ENCODE measurements around the gene CACNA1C. TPM values are rescaled to one million over a fixed set of nuclear protein-coding genes. Genes with fewer than 3 reads are reported as not detected.

CACNA1C gene
- total RNA-seq, 1 donor = 16.6 TPM

DNA sequence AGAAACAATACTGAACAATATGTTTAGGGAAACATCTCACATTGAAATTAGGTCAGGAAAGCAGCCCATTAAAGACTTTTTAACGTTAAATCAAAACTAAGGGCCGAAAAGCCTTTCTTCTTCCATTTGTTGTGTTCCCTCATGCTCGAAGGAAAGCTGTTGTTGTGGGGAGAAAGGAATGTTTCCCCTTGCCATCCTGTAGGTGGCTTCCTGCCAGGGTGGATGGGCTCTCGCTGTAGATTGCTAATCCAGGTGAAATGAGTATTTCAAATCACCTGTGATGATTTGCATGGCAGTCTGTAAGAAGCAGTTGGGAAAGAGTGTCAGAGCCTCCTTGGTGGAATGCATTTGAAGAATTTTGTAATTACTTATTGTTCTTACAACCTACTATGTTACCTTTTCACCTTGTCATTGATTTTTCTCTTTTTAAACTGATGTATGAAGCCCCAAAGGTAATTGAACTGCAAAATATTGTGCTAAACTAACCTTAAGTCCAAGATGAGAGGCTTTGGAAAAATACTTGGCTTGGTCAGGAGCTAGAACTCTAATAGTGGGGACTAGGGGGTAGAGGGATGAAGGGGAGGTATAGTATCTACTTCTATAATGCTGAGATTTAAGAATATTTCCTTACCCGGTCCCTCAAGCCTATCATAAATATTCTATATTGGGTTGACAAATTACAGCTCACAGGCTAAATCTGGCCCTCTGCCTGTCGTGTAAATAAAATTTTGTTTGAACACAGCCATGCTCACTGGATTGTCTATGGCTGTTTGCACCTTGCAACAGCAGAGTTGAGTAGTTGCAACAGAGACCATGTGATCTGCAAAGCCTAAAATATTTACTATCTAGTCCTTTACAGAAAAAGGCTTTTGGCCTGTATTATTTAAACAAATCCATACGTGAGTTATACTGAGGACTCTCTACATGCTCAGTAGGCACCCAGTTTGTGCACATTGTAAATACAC lies 40.9 kb upstream of the CACNA1C start:
- DNase-seq (ENCODE audit: low read depth) = no peak
- TF ChIP-seq, protein P1, sequence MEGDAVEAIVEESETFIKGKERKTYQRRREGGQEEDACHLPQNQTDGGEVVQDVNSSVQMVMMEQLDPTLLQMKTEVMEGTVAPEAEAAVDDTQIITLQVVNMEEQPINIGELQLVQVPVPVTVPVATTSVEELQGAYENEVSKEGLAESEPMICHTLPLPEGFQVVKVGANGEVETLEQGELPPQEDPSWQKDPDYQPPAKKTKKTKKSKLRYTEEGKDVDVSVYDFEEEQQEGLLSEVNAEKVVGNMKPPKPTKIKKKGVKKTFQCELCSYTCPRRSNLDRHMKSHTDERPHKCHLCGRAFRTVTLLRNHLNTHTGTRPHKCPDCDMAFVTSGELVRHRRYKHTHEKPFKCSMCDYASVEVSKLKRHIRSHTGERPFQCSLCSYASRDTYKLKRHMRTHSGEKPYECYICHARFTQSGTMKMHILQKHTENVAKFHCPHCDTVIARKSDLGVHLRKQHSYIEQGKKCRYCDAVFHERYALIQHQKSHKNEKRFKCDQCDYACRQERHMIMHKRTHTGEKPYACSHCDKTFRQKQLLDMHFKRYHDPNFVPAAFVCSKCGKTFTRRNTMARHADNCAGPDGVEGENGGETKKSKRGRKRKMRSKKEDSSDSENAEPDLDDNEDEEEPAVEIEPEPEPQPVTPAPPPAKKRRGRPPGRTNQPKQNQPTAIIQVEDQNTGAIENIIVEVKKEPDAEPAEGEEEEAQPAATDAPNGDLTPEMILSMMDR (IDR thresholded peaks at IDR 0.05; ENCODE audit: insufficient read depth, low read length) = no peak
- no peak overlapping the region for H3K4me3 ChIP-seq (ENCODE audit: low read depth, low read length)

GRCh38 chr12:2013086-2013485 lies 39.7 kb upstream of the CACNA1C start:
- no peak for DNase-seq (ENCODE audit: low read depth)
- TF ChIP-seq, protein P1 (IDR thresholded peaks at IDR 0.05; ENCODE audit: insufficient read depth, low read length) = no peak
- no peak overlapping the region for H3K4me3 ChIP-seq (ENCODE audit: low read depth, low read length)

DNA sequence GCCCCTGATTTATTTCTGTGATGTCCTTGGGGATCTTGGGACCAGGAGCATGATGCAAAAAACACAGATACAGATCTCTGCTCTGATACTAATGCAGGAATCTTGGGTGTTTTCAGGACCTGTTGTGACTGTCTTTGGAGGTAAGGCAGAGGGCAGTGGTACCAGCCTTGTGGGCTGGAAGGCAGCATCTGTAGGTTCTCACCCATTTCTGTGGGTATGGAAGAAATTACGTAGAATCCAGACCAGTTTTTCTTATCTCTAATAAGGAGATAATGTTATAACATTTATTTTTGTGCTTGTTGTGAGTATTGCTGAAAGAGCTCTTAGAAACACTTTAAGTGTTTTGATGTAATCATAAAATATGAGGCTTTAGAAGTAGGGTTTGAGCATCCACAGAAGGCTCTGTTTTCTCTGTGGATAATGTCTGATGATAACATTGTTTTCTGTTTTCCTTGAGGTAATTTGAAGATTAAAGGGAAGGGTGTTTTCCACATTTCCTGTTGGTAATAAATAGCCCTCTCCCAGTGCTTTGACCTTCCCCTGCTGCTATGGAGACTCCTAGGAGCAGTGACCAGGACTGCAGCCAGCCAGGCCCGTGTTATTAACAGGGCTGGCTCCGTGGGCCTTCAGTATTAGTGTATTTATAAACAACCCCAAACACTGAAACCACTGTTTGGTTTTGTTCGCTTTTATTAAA lies 39.1 kb upstream of the CACNA1C start:
- TF ChIP-seq, protein P1 (IDR thresholded peaks at IDR 0.05; ENCODE audit: insufficient read depth, low read length) = no peak
- no peak overlapping the region for H3K4me3 ChIP-seq (ENCODE audit: low read depth, low read length)
- DNase-seq (ENCODE audit: low read depth) = no peak

GRCh38 chr12:2014231-2014630 lies 38.6 kb upstream of the CACNA1C start:
- no peak for DNase-seq (ENCODE audit: low read depth)
- no peak overlapping the region for H3K4me3 ChIP-seq (ENCODE audit: low read depth, low read length)
- TF ChIP-seq, protein P1 (IDR thresholded peaks at IDR 0.05; ENCODE audit: insufficient read depth, low read length) = no peak

- TF ChIP-seq, protein P1 (IDR thresholded peaks at IDR 0.05; ENCODE audit: insufficient read depth, low read length) = no peak
- no peak for DNase-seq (ENCODE audit: low read depth)
- no peak overlapping the region for H3K4me3 ChIP-seq (ENCODE audit: low read depth, low read length)
These were observed 35.8 kb upstream of the CACNA1C start for GRCh38 chr12:2016862-2017545.

DNA sequence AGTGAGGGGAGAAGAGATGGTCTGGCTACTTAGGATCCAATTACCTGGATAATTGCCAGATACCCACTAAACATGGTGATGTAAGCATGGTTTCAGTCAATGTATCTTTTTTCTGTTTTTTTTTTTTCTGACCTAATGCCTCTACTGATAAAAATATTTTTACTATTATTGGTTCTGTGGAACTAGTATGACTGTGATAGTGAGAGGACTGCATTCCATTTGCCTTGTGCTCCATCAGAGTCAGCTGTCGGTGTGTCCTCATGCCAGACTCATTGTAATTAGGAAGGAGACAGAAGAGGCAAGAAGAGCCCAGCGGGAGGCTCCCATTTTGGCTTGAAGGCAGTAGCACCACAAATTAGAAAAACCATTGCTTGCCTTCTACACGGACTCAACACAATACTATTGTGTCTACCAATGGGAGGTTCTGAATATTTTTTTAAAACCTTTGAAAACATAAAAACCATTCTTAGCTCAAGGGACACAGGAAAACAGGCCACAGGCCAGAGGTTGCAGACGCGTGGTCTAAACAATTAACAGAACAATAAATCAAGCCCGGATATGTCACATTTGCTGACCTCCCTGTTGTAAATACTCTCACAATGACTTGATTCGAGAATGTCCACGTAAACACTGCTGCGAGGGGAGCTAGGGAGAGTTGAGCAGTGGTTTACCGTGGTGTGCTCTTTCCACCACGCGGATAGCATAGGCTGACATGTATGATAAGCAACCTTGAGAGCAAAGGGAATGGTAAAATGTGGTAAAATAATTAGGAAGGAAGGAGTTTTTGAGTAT lies 35.0 kb upstream of the CACNA1C start:
- TF ChIP-seq, protein P1 (IDR thresholded peaks at IDR 0.05; ENCODE audit: insufficient read depth, low read length) = no peak
- H3K4me3 ChIP-seq (ENCODE audit: low read depth, low read length) = no peak overlapping the region
- DNase-seq (ENCODE audit: low read depth) = no peak

Measured in fibroblast of the aortic adventitia (primary cell).